Endodermal cell (in vitro differentiated cells): ENCODE measurements around the gene CALHM3. TPM values are rescaled to one million over a fixed set of nuclear protein-coding genes. Genes with fewer than 3 reads are reported as not detected.

Experiments used
- DNase-seq: peaks from one replicate; pipeline ENCODE4 v3.0.0-alpha.2; 2017
- H3K27ac ChIP-seq: 2 replicates; pipeline ENCODE4 v1.5.1; 2013; ENCODE audit warnings: mild to moderate bottlenecking, low read depth, low read length, moderate library complexity
- H3K27me3 ChIP-seq: 2 replicates; pipeline ENCODE4 v1.6.1; 2013; ENCODE audit warnings: mild to moderate bottlenecking, low read length, moderate library complexity; ENCODE audit not compliant: insufficient read depth, control insufficient read depth, poor library complexity, severe bottlenecking
- H3K36me3 ChIP-seq: 2 replicates; pipeline ENCODE4 v1.7.0; 2013; ENCODE audit warnings: mild to moderate bottlenecking, low read length, moderate library complexity; ENCODE audit not compliant: control insufficient read depth, insufficient read depth
- H3K4me1 ChIP-seq: one replicate; pipeline ENCODE4 v1.7.0; 2013; ENCODE audit warnings: low read length; ENCODE audit not compliant: control insufficient read depth, insufficient read depth
- H3K4me3 ChIP-seq: 2 replicates; pipeline ENCODE4 v1.5.1; 2013; ENCODE audit warnings: mild to moderate bottlenecking, low read length, moderate library complexity
- H3K9ac ChIP-seq: 2 replicates; pipeline ENCODE4 v1.6.1; 2013; ENCODE audit warnings: mild to moderate bottlenecking, low read length, moderate library complexity; ENCODE audit not compliant: poor library complexity, severe bottlenecking; ENCODE audit errors: extremely low read depth
- H3K9me3 ChIP-seq: 2 replicates; pipeline ENCODE4 v1.6.1; 2013; ENCODE audit warnings: mild to moderate bottlenecking, low read length, moderate library complexity; ENCODE audit not compliant: control insufficient read depth
- H3K27ac Mint-ChIP-seq: 2 replicates; pipeline ENCODE4 v1.8.0; 2020; ENCODE audit warnings: mixed read lengths
- H3K27me3 Mint-ChIP-seq: 2 replicates; pipeline ENCODE4 v1.8.0; 2021; ENCODE audit warnings: mild to moderate bottlenecking, mixed read lengths; ENCODE audit not compliant: insufficient read depth
- H3K36me3 Mint-ChIP-seq: 2 replicates; pipeline ENCODE4 v1.8.0; 2020; ENCODE audit warnings: low read depth, mixed read lengths
- H3K4me1 Mint-ChIP-seq: 2 replicates; pipeline ENCODE4 v1.8.0; 2020; ENCODE audit warnings: mixed read lengths
- H3K4me3 Mint-ChIP-seq: 2 replicates; pipeline ENCODE4 v1.8.0; 2020; ENCODE audit warnings: mild to moderate bottlenecking, moderate library complexity, mixed read lengths
- H3K9me3 Mint-ChIP-seq: 2 replicates; pipeline ENCODE4 v1.8.0; 2020; ENCODE audit warnings: mild to moderate bottlenecking, mixed read lengths
- WGBS, 2 experiments: methylation state at CpG; one replicate each; pipeline versions ENCODE4 v1.1.5 to v1.1.7; 2013; ENCODE audit warnings: missing lambda C conversion rate in 2 of 2, mixed read lengths in 1 of 2; ENCODE audit not compliant: insufficient coverage in 1 of 2, insufficient read length in 1 of 2; 5-methylcytosine and 5-hydroxymethylcytosine counted together
- total RNA-seq, 2 donors: library from RNA; stranded (reverse); fragmentation: NEBNext Ultra II Directional in 1 of 2; extraction: Animal tissue kit (Norgen Biotek cat#: 25700) in 1 of 2; gene quantifications; 2 replicates in 1 of 2; 3 replicates in 1 of 2; pipeline ENCODE4 v1.2.1, GENCODE V29; 2021
- TF ChIP-seq, protein P1 (sequence below): fragments of 200-600 bp; sonication (generic); conservative IDR thresholded peaks from 2 replicates; pipeline ENCODE4 v1.5.0; 2021; ENCODE audit warnings: antibody characterized with exemption, mild to moderate bottlenecking

Gene CALHM3
- total RNA-seq, 2 donors from 2014 or later, result not detected

DNA sequence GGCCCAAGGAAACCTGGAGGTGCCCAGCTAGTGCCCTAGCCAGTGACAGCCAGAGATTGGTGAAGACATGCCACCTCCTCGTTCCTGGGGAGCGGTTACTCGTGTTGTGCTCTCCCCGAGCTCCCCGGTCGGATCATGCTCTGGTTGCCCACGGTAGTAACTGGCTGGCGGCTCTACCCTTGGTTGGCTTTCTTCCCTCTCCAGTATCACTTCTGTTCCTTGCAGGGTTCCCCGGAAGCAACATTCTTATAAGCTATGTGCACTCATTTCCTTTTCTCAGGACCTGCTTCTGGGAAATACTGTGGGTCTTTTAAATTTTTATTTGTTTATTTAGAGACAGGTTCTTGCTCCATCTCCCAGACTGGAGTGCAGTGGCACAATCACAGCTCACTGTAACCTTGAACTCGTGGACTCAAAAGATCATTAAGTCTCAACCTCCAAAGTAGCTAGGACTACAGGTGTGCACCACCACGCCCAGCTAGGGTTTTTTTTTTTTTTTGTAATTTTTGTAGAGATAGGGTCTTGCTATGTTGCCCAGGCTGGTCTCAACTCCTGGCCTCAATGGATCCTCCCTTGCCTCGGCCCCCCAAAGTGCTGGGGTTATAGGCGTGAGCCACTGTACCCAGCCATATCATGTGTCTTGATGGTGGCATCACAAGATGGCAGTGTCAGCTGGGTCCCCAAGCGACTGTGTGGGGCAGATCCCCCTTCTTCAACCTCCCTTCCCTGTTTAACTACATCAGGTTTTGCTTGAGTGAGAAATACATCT is 13.4 kb downstream of the CALHM3 start:
- DNase-seq, result no peak
- H3K9me3 Mint-ChIP-seq, result no peaks in the 10 kb centered on the region
- 89 to 90% methylated on average over 8 to 14 of the region's 14 CpGs for WGBS, 2 experiments
- H3K4me1 Mint-ChIP-seq, result no peaks in the 10 kb centered on the region
- H3K36me3 Mint-ChIP-seq, result no peaks in the 10 kb centered on the region
- no peak overlapping the region for H3K4me3 Mint-ChIP-seq
- no peaks in the 10 kb centered on the region for H3K4me1 ChIP-seq
- H3K27me3 ChIP-seq, result no peaks in the 10 kb centered on the region
- no peaks in the 10 kb centered on the region for H3K36me3 ChIP-seq
- H3K27ac Mint-ChIP-seq, result no peak overlapping the region
- H3K27me3 Mint-ChIP-seq, result peaks cover 5% of the 10 kb centered on the region
- no peak overlapping the region for H3K27ac ChIP-seq
- H3K9me3 ChIP-seq, result no peaks in the 10 kb centered on the region
- no peak overlapping the region for H3K9ac ChIP-seq
- TF ChIP-seq, protein P1, sequence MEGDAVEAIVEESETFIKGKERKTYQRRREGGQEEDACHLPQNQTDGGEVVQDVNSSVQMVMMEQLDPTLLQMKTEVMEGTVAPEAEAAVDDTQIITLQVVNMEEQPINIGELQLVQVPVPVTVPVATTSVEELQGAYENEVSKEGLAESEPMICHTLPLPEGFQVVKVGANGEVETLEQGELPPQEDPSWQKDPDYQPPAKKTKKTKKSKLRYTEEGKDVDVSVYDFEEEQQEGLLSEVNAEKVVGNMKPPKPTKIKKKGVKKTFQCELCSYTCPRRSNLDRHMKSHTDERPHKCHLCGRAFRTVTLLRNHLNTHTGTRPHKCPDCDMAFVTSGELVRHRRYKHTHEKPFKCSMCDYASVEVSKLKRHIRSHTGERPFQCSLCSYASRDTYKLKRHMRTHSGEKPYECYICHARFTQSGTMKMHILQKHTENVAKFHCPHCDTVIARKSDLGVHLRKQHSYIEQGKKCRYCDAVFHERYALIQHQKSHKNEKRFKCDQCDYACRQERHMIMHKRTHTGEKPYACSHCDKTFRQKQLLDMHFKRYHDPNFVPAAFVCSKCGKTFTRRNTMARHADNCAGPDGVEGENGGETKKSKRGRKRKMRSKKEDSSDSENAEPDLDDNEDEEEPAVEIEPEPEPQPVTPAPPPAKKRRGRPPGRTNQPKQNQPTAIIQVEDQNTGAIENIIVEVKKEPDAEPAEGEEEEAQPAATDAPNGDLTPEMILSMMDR, result no peak
- H3K4me3 ChIP-seq, result no peak overlapping the region

DNA sequence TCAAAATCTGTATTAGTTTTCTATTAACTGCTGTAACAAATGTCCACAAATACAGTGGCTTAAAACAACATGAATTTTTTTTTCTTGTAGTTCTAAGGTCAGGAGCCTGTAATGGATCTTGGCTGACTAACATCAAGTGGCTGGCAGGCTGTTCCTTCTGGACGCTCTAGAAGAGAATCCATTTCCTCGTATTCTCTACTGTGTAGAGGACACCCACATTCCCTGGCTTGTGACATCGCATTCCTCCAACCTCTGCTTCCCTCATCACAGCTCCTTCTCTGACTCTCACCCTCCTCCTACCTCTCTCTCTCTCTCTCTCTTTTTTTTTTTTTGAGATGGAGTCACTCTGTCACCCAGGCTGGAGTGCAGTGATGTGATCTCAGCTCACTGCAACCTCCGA is 15.5 kb downstream of the CALHM3 start:
- Histone ChIP-seq H3K36me3 (no peaks in the 10 kb centered on the region), H3K4me1 (no peaks in the 10 kb centered on the region), H3K27me3 (no peaks in the 10 kb centered on the region), H3K9ac (no peak overlapping the region), H3K9me3 (no peaks in the 10 kb centered on the region), H3K27ac (no peak overlapping the region), H3K4me3 (no peak overlapping the region)
- Mint-ChIP-seq H3K27me3 (no peaks in the 10 kb centered on the region), H3K27ac (no peak overlapping the region), H3K36me3 (no peaks in the 10 kb centered on the region), H3K4me3 (no peak overlapping the region), H3K4me1 (no peaks in the 10 kb centered on the region), H3K9me3 (no peaks in the 10 kb centered on the region)
- DNase-seq, result no peak
- 94 to 98% methylated on average over 4 of the region's 4 CpGs for WGBS, 2 experiments
- TF ChIP-seq, protein P1, result no peak

DNA sequence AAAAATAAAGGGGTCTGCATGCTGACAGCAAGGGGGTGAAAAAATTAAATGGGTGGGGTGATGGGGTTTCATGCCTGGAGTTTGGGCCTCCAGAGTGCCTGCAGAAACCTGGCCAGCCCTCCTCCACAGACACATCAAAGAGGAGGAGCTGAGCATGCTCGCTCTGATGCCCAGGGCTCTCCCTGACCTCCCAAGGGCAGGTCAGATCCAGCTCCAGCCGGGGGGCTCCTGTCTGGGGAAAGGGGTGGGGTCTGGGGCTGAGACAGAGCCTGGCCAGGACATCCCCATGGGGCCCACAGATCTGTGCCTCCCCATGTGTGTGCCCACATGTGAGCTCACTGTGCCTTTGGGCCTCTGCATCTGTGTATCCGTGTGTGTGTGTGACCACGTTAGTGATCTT is 19.4 kb downstream of the CALHM3 start:
- H3K36me3 Mint-ChIP-seq, result no peaks in the 10 kb centered on the region

More for the DNA sequence above, 19.4 kb downstream of the CALHM3 start:
- no peak overlapping the region for H3K9ac ChIP-seq
- TF ChIP-seq, protein P1, result no peak
- DNase-seq, result no peak
- no peaks in the 10 kb centered on the region for H3K9me3 ChIP-seq
- no peak overlapping the region for H3K4me3 Mint-ChIP-seq
- no peaks in the 10 kb centered on the region for H3K36me3 ChIP-seq
- H3K4me1 Mint-ChIP-seq, result no peaks in the 10 kb centered on the region
- no peak overlapping the region for H3K4me3 ChIP-seq
- H3K27me3 ChIP-seq, result no peaks in the 10 kb centered on the region
- no peak overlapping the region for H3K27ac Mint-ChIP-seq
- H3K4me1 ChIP-seq, result no peaks in the 10 kb centered on the region
- no peaks in the 10 kb centered on the region for H3K9me3 Mint-ChIP-seq
- no peak overlapping the region for H3K27ac ChIP-seq
- WGBS, 2 experiments, result 81% methylated on average over 4 of the region's 4 CpGs; no CpG with 5 or more reads in 1 of the 2 experiments
- H3K27me3 Mint-ChIP-seq, result no peaks in the 10 kb centered on the region
